Endothelial cell of umbilical vein (primary cell): Measurements from ENCODE around the gene TSPAN33. TPM values are rescaled to one million over a fixed set of nuclear protein-coding genes. Genes with fewer than 3 reads are reported as not detected.

Source experiments
- BruUV-seq: library from RNA; stranded (reverse); fragments of 400-500 nt; replicated peaks from 2 replicates; lab custom pipeline; 2021; lab: Mats Ljungman, UMichigan
- CTCF ChIA-PET: fragments of 300-600, 350-600 bp; sonication (Branson Sonifier 250); formaldehyde crosslinking; loops from one replicate; lab custom pipeline; 2021; ENCODE audit warnings: antibody characterized with exemption, inconsistent platforms; lab: Charles Lee
- POLR2A ChIA-PET: fragments of 300-600, 350-600 bp; sonication (Branson Sonifier 250); formaldehyde crosslinking; loops from one replicate; lab custom pipeline; 2021; ENCODE audit warnings: antibody characterized with exemption, inconsistent platforms; lab: Charles Lee
- DNase-seq: peaks from one replicate; pipeline ENCODE4 v3.0.0-alpha.2; 2011; ENCODE audit warnings: low read depth, low spot score
- FAIRE-seq: peaks from 2 replicates; lab custom pipeline; 2011; peaks lifted over from hg19 to GRCh38; lab: Jason Lieb, UNC
- H2AFZ ChIP-seq: 2 replicates; pipeline ENCODE4 v1.6.0; 2012; ENCODE audit warnings: low read depth, low read length, control low read depth, inconsistent platforms
- H3K27ac ChIP-seq: 2 replicates; pipeline ENCODE4 v1.5.1; 2011; ENCODE audit warnings: low read depth, mild to moderate bottlenecking, control low read depth, low read length, moderate library complexity; ENCODE audit not compliant: insufficient read depth
- H3K27me3 ChIP-seq, 2 experiments: 2 replicates each; pipeline versions ENCODE4 v1.6.0 to v1.6.1; 2011; ENCODE audit warnings: low read length in 2 of 2, mixed read lengths in 1 of 2; ENCODE audit not compliant: control insufficient read depth in 2 of 2, insufficient read depth in 2 of 2
- H3K36me3 ChIP-seq, 2 experiments: 2 replicates in 1 of 2; 3 replicates in 1 of 2; pipeline ENCODE4 v1.5.1; 2011; ENCODE audit warnings: low read length in 2 of 2, mild to moderate bottlenecking in 1 of 2, moderate library complexity in 1 of 2; ENCODE audit not compliant: control insufficient read depth in 2 of 2, insufficient read depth in 2 of 2; ENCODE audit errors: extremely low read depth in 1 of 2
- H3K4me1 ChIP-seq: 3 replicates; pipeline ENCODE4 v1.5.1; 2011; ENCODE audit warnings: mild to moderate bottlenecking, low read length; ENCODE audit not compliant: control insufficient read depth, insufficient read depth; ENCODE audit errors: extremely low read depth
- H3K4me2 ChIP-seq: 2 replicates; pipeline ENCODE4 v1.6.1; 2011; ENCODE audit warnings: low read length, control low read depth, mixed read lengths; ENCODE audit not compliant: insufficient read depth
- H3K4me3 ChIP-seq, 3 experiments: fragments of 200-600 bp in 1 of 3; sonication (generic), shearing (Covaris generic) in 1 of 3; replicated peaks in 1 of 3; 2 replicates each; pipeline ENCODE4 v1.5.1; 2011 to 2016; ENCODE audit warnings: control low read depth in 3 of 3, low read length in 3 of 3, mild to moderate bottlenecking in 2 of 3, inconsistent platforms in 1 of 3, low read depth in 1 of 3, moderate library complexity in 1 of 3; ENCODE audit not compliant: insufficient read depth in 1 of 3
- H3K79me2 ChIP-seq: 2 replicates; pipeline ENCODE4 v1.6.0; 2012; ENCODE audit warnings: low read length, inconsistent platforms; ENCODE audit not compliant: control insufficient read depth, insufficient read depth
- H3K9ac ChIP-seq: replicated peaks from 2 replicates; pipeline ENCODE3; 2011; ENCODE audit warnings: low read length, control low read depth; ENCODE audit not compliant: insufficient read depth; ENCODE audit errors: extremely low read depth
- H3K9me1 ChIP-seq: replicated peaks from 3 replicates; pipeline ENCODE4 v1.6.0; 2011; ENCODE audit warnings: mild to moderate bottlenecking, low read length; ENCODE audit not compliant: control insufficient read depth, insufficient read depth; ENCODE audit errors: extremely low read depth
- H3K9me3 ChIP-seq: replicated peaks from 2 replicates; pipeline ENCODE4 v1.5.1; 2012; ENCODE audit warnings: low read length, inconsistent platforms; ENCODE audit not compliant: control insufficient read depth, insufficient read depth
- H4K20me1 ChIP-seq: replicated peaks from 2 replicates; pipeline ENCODE3; 2011; ENCODE audit warnings: mild to moderate bottlenecking, low read length; ENCODE audit not compliant: control insufficient read depth, insufficient read depth; ENCODE audit errors: extremely low read depth
- EZH2 ChIP-seq: IDR thresholded peaks from 2 replicates; pipeline ENCODE4 v1.6.1; 2012; ENCODE audit warnings: borderline replicate concordance, low read depth, mild to moderate bottlenecking, moderate library complexity, low read length, inconsistent platforms; ENCODE audit not compliant: severe bottlenecking
- FOS ChIP-seq: IDR thresholded peaks from 2 replicates; pipeline ENCODE4 v1.6.1; 2011; ENCODE audit warnings: mild to moderate bottlenecking, low read length, moderate library complexity, borderline replicate concordance; ENCODE audit not compliant: insufficient read depth
- GATA2 ChIP-seq: IDR thresholded peaks from 2 replicates; pipeline ENCODE4 v1.7.0; 2011; ENCODE audit warnings: low read depth, mild to moderate bottlenecking, moderate library complexity, mixed read lengths, low read length; ENCODE audit not compliant: insufficient read length, insufficient read depth
- JUN ChIP-seq: IDR thresholded peaks from 2 replicates; pipeline ENCODE4 v1.6.1; 2011; ENCODE audit warnings: borderline replicate concordance, low read depth; ENCODE audit not compliant: insufficient read length, insufficient read depth
- MAX ChIP-seq: IDR thresholded peaks from 2 replicates; pipeline ENCODE4 v1.6.1; 2011; ENCODE audit not compliant: insufficient read depth, insufficient read length
- MYC ChIP-seq: IDR thresholded peaks from one replicate; pipeline ENCODE4 v1.6.1; 2011; ENCODE audit warnings: mild to moderate bottlenecking, low read depth, low read length
- POLR2A ChIP-seq: IDR thresholded peaks from 2 replicates; pipeline ENCODE4 v1.6.1; 2012; ENCODE audit warnings: low read depth, mild to moderate bottlenecking, control low read depth, low read length
- POLR2AphosphoS5 ChIP-seq: IDR thresholded peaks from 2 replicates; pipeline ENCODE4 v1.6.1; 2012; ENCODE audit warnings: low read depth, mild to moderate bottlenecking, control low read depth, low read length, moderate library complexity; ENCODE audit not compliant: insufficient read depth
- dilution Hi-C: fragments of 300-500 bp; cut with MboI; formaldehyde crosslinking; loops from one replicate; pipeline ENCODE4 v1.15.0; 2019; ENCODE audit warnings: low sequenced_read_pairs; ENCODE audit not compliant: extremely low pct_ligation_motif_present
- intact Hi-C: fragments of 100-400 bp; cut with micrococcal nuclease; formaldehyde crosslinking; loops from one replicate; pipeline ENCODE4 v1.10.0; 2022
- polyA plus RNA-seq, 4 experiments: library from polyadenylated mRNA; depleted of rRNA in 3 of 4; stranded (reverse) in 3 of 4; unstranded in 1 of 4; fragments of >200 nt; gene quantifications; 2 replicates each; pipeline versions ENCODE4 v1.2.1 to v1.2.3, GENCODE V29; 2011 to 2012; ENCODE audit warnings: missing spikeins in 1 of 4
- total RNA-seq: library from RNA; stranded (reverse); gene quantifications from 2 replicates; pipeline ENCODE4 v1.2.3, GENCODE V29; 2021
- TF ChIP-seq, protein P1 (sequence below), 2 donors: IDR thresholded peaks; 1 replicate in 1 of 2; 2 replicates in 1 of 2; pipeline ENCODE4 v1.5.1; 2011; ENCODE audit warnings: low read length in 2 of 2, mild to moderate bottlenecking in 2 of 2, moderate library complexity in 2 of 2, control low read depth in 1 of 2, inconsistent platforms in 1 of 2, low read depth in 1 of 2; ENCODE audit not compliant: insufficient read depth in 1 of 2; ENCODE audit errors: extremely low read depth in 1 of 2

TSPAN33 gene
- total and polyA plus RNA-seq, 2 donors (not counting 3 experiments of a cell fraction or from before 2014, with no cell fraction given): 0.21 TPM; not detected in 1

- Histone ChIP-seq H4K20me1 (no peaks in the 10 kb centered on the region), H3K36me3 (no peaks in the 10 kb centered on the region), H3K27me3 (no peaks in the 10 kb centered on the region), H3K9me1 (no peaks in the 10 kb centered on the region), H3K9ac (no peak overlapping the region), H3K4me2 (no peak overlapping the region), H2AFZ (no peak overlapping the region), H3K4me1 (no peaks in the 10 kb centered on the region), H3K27ac (no peak overlapping the region), H3K79me2 (no peaks in the 10 kb centered on the region), H3K9me3 (no peaks in the 10 kb centered on the region), H3K4me3 (no peak overlapping the region)
- FAIRE-seq (no peak), DNase-seq (no peak)
- ChIA-PET CTCF (interaction anchor here (0.9 to 2.0 kb wide), 3 partner anchors 13 to 34 kb away, joined by 4 to 17 read pairs (median 6); no protein-coding TSS in a partner anchor), POLR2A (no interaction called here)
- BruUV-seq: no TSS peak
- intact Hi-C loops (no loop called here), dilution Hi-C loops (no loop called here)
- TF ChIP-seq MAX: no peak
- TF ChIP-seq MYC: no peak
- TF ChIP-seq, protein P1, sequence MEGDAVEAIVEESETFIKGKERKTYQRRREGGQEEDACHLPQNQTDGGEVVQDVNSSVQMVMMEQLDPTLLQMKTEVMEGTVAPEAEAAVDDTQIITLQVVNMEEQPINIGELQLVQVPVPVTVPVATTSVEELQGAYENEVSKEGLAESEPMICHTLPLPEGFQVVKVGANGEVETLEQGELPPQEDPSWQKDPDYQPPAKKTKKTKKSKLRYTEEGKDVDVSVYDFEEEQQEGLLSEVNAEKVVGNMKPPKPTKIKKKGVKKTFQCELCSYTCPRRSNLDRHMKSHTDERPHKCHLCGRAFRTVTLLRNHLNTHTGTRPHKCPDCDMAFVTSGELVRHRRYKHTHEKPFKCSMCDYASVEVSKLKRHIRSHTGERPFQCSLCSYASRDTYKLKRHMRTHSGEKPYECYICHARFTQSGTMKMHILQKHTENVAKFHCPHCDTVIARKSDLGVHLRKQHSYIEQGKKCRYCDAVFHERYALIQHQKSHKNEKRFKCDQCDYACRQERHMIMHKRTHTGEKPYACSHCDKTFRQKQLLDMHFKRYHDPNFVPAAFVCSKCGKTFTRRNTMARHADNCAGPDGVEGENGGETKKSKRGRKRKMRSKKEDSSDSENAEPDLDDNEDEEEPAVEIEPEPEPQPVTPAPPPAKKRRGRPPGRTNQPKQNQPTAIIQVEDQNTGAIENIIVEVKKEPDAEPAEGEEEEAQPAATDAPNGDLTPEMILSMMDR (IDR thresholded peaks at IDR 0.05; ENCODE audit: extremely low read depth in 1 of 2, insufficient read depth in 1 of 2, low read depth in 1 of 2, low read length in 2 of 2): no peak
- no peak for TF ChIP-seq EZH2
- TF ChIP-seq POLR2AphosphoS5: no peak
- no peak for TF ChIP-seq POLR2A
- TF ChIP-seq JUN: no peak
- TF ChIP-seq GATA2: no peak
- no peak for TF ChIP-seq FOS
Measured at GRCh38 chr7:129197771-129198170, 53.3 kb downstream of the TSPAN33 start.
